ENCODE data around the gene KIT. TPM values are rescaled to one million over a fixed set of nuclear protein-coding genes. Genes with fewer than 3 reads are reported as not detected.

Gene KIT
- polyA plus RNA-seq, 4 donors = 15.2 to 20.0 (median 17.7) TPM

- no peak for DNase-seq (ENCODE audit: low read depth in 4 of 4, low spot score in 2 of 4)
Measured at GRCh38 chr4:54737421-54737820, 79.7 kb downstream of the KIT start.

DNA sequence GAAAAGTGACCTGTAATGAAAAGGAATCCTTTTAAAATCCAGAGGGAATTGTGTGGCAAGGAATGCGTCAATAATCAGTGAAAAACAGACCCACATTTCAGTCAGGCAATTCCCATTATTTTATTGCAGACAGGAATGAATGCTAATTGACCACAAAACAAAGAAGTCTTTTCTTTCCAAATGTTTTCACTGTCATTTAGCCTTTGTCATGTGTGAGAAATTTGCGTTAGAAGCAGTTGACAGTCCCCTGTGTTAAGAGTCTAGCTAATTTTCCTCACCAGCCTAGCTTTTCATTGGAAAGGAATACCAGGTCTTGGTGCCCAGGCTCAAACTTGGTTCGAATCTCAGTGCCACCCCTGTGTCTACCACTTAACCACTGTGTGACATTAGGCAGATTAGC is 83.4 kb downstream of the KIT start:
- no peak for DNase-seq (ENCODE audit: low read depth in 4 of 4, low spot score in 2 of 4)

- DNase-seq (ENCODE audit: low read depth in 4 of 4, low spot score in 2 of 4) = no peak
Measured at GRCh38 chr4:54742636-54743399, 85.1 kb downstream of the KIT start.

DNA sequence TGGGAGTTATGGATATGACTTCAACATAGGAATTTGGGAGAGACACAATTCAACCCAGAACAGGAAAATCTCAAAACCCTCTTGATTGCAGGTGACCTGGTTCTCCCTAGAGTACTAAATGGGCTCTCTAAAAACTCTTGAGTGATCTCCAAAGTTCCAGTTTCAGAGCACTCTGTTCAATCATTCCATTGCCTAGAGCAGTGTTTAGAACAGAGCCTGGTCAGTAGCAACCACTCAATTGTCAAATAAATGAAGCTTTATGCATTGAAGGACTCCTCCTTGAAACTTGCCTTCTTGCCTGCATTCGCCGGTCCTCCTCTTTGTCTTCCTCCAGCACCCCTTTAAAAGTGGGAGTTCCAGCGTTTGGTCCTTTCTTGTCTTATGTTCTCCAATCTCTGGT is 85.8 kb downstream of the KIT start:
- no peak for DNase-seq (ENCODE audit: low read depth in 4 of 4, low spot score in 2 of 4)

DNA sequence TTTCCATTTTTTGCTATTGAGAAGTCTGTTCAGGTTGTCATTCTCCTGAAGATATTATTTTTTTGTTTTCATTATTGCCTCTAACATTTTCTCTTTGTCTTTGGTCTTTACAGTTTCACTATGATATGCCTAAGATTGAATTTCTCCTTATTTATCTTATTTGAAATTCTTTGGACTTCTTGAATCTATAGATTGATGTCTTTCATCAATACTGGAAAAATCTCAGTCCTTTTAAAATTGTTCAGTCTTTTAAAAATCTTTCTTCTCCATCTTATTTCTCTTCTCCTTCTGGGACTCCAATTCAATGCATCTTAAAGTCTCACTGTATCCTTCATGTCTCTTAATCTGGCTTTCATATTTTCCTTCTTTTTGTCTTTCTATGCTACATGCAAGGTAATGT is 86.7 kb downstream of the KIT start:
- DNase-seq (ENCODE audit: low read depth in 4 of 4, low spot score in 2 of 4) = no peak

- DNase-seq (ENCODE audit: low read depth in 4 of 4, low spot score in 2 of 4) = no peak
Measured at GRCh38 chr4:54745031-54745770, 87.4 kb downstream of the KIT start.

- DNase-seq (ENCODE audit: low read depth in 4 of 4, low spot score in 2 of 4) = no peak
Measured at GRCh38 chr4:54746218-54746617, 88.5 kb downstream of the KIT start.

DNA sequence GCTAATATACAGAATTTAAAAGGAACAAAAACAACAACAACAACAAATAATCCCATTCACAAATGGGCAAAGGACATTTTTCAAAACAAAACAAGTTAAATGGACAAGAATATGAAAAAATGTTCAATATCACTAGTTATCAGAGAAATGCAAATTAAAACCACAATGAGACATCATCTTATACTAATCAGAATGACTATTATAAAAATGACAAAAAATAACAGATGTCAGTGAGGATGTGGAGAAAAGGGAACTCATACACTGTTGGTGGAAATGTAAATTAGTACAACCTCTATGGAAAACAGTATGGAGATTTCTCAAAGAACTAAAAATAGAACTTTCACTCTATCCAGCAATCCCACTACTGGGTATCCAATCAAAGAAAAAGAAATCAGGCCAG is 92.6 kb downstream of the KIT start:
- no peak for DNase-seq (ENCODE audit: low read depth in 4 of 4, low spot score in 2 of 4)

- no peak for DNase-seq (ENCODE audit: low read depth in 4 of 4, low spot score in 2 of 4)
Measured at GRCh38 chr4:54754394-54754793, 96.6 kb downstream of the KIT start.

GRCh38 chr4:54764476-54764875 is 106.7 kb downstream of the KIT start:
- DNase-seq (ENCODE audit: low read depth in 4 of 4, low spot score in 2 of 4) = no peak

GRCh38 chr4:54767376-54767775 is 109.6 kb downstream of the KIT start:
- DNase-seq (ENCODE audit: low read depth in 4 of 4, low spot score in 2 of 4) = no peak

- no peak for DNase-seq (ENCODE audit: low read depth in 4 of 4, low spot score in 2 of 4)
Measured at GRCh38 chr4:54773022-54773421, 115.3 kb downstream of the KIT start.

- DNase-seq (ENCODE audit: low read depth in 4 of 4, low spot score in 2 of 4) = no peak
Measured at GRCh38 chr4:54779036-54779435, 121.3 kb downstream of the KIT start.

DNA sequence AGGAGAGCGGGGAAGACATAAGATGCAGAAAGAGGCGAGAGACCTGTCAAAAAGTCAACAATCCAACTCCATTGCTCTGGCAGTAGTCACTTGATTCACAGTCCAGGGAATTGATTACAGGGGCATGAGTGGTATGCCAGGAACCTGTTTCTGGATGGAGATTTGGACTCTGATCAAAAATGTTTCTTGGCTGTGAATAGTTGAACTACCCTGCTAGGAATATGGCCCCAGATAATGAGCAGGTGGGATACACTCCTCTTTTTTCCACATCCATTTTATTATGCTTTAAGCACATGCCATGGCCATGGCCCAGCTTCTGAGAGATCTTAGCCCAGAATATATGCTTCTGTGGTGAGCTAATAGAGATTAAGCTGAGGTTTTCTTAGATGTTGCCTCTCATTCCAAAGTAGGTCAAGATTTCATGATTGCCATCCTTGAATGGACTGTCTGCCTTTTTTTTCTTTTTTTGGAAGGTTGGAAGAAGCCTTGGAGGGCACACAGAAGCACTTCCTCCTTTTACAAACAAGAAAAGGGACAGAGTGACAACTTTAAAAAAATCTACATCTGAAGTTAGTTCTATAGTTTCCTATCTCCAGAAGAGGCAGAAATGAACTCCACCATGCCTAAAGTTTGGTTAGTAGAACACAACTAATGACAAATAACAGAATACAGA is 121.9 kb downstream of the KIT start:
- DNase-seq (ENCODE audit: low read depth in 4 of 4, low spot score in 2 of 4) = no peak

DNA sequence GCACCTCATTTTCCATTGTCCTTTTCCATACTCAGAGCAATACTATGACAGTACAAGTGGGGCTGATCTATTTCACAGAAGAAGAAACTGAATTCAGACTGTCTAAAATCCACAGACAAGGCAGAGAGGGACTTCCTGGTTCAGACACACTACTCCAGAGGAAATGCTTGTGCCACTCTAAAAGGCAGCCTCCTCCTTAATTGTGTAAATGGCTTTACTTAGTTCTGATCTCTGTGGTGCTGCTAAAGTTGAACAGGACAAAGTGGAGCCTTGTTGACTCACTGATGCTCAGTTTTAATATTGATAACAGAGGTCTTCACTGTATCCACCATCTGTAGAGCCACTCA is 122.4 kb downstream of the KIT start:
- no peak for DNase-seq (ENCODE audit: low read depth in 4 of 4, low spot score in 2 of 4)

- DNase-seq (ENCODE audit: low read depth in 4 of 4, low spot score in 2 of 4) = no peak
Measured at GRCh38 chr4:54781756-54782155, 124.0 kb downstream of the KIT start.

DNA sequence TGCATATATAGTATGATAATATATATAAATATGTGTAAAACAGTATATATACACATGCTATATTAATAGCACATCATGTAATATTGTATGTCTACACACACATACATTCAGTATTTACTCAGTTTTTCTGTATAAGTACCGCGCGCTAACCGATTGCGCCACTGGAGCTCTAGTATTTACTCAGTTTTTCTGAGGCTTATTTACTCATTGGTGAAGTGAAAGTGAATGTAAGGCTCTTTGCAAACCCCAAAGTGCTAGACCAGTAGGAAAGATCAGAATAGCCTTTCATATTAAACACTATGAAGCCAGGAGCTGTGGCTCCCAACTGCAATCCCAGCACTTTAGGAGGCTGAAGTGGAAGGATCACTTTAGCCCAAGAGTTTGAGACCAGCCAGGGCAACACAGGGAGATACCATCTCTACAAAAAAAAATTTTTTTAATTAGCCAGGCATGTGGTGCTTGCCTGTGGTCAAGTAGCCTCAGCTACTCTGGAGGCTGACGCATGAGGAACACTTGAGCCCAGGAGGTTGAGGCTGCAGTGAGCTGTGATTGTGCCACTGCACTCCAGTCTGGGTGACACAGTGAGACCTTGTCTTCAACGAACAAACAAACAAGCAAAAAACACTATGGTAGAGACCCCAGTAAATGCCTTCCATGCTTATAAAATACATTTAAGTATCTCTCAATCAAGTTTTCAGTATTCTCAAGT is 125.8 kb downstream of the KIT start:
- DNase-seq (ENCODE audit: low read depth in 4 of 4, low spot score in 2 of 4) = no peak

DNA sequence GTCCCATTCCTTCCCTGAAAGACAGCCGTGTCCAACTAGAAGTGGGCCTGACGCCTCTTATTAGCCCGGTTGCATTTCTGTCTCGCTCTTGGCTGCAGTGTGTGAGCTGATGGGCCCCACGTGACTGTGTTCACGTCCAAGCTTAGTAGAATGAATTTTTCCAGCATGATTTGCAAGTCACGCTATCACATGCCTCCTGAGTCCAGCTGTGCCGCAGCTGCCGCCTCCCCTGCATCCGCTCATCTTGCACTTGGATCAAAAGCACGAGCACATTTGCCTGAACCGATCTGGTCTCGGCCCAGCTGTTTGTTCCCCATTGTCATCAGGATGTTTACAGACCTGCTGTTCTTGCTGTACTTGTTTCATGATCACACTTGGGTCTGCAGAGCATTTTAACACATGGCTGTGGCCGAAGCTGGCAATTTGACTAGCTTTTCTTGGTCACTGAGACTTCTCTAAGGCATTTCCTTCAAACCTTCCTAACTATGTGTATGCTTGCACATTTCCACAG is 126.5 kb downstream of the KIT start:
- peak in 3 of 4 donors; percentile 36 to 76 (median 73) for DNase-seq (ENCODE audit: low read depth in 4 of 4, low spot score in 2 of 4)
